ENCODE measurements around the gene TMEM145.
"Not testable (repeated sequence)": the region's sequence is repeated elsewhere in the genome, so short reads cannot be mapped to it uniquely, and the experiment has no call there.

TMEM145 gene

GRCh38 chr19:42313096-42313839 is at the start of gene TMEM145:
TMEM145 (plus strand) TSS chr19:42313309; CDS start chr19:42313377, 68 bp downstream.
- FAIRE-seq = no peak

- FAIRE-seq = not testable (repeated sequence)
Observed at GRCh38 chr19:42266105-42266504, 47.0 kb upstream of the TMEM145 start.

GRCh38 chr19:42266928-42267603 is 46.0 kb upstream of the TMEM145 start:
- FAIRE-seq = not testable (repeated sequence)

- no peak for FAIRE-seq
Observed at GRCh38 chr19:42267644-42268141, 45.4 kb upstream of the TMEM145 start.

GRCh38 chr19:42268142-42268703 is 44.9 kb upstream of the TMEM145 start:
- FAIRE-seq = no peak

GRCh38 chr19:42268704-42269477 is 44.2 kb upstream of the TMEM145 start, which contains the start of gene CIC:
CIC (plus strand) TSS chr19:42269252; CDS start chr19:42271784, 2,532 bp downstream.
- peak; percentile 99 for FAIRE-seq

- no peak for FAIRE-seq
Observed at GRCh38 chr19:42269478-42270345, 43.4 kb upstream of the TMEM145 start.

GRCh38 chr19:42270346-42271044 is 42.6 kb upstream of the TMEM145 start:
- no peak for FAIRE-seq

- FAIRE-seq = no peak
Observed at GRCh38 chr19:42271045-42271419, 42.1 kb upstream of the TMEM145 start.

- no peak for FAIRE-seq
Observed at GRCh38 chr19:42271861-42272534, 41.1 kb upstream of the TMEM145 start.

GRCh38 chr19:42272535-42272897 is 40.6 kb upstream of the TMEM145 start:
- FAIRE-seq = no peak

GRCh38 chr19:42272989-42273406 is 40.1 kb upstream of the TMEM145 start:
- no peak for FAIRE-seq

- FAIRE-seq = no peak
Observed at GRCh38 chr19:42273407-42274064, 39.6 kb upstream of the TMEM145 start.

- FAIRE-seq = no peak
Observed at GRCh38 chr19:42274065-42274682, 38.9 kb upstream of the TMEM145 start.

GRCh38 chr19:42275103-42275502 is 38.0 kb upstream of the TMEM145 start:
- FAIRE-seq = no peak

GRCh38 chr19:42275517-42275916 is 37.6 kb upstream of the TMEM145 start:
- no peak for FAIRE-seq

- no peak for FAIRE-seq
Observed at GRCh38 chr19:42276284-42276683, 36.8 kb upstream of the TMEM145 start.

GRCh38 chr19:42276821-42277220 is 36.3 kb upstream of the TMEM145 start:
- no peak for FAIRE-seq

GRCh38 chr19:42277821-42278451 is 35.2 kb upstream of the TMEM145 start:
- FAIRE-seq = no peak
